Panc1 (cell line): ENCODE results near the gene NDUFAF5. TPM values are rescaled to one million over a fixed set of nuclear protein-coding genes. Genes with fewer than 3 reads are reported as not detected.

Experiments used
- ATAC-seq: fragments of 200-7000 bp; cut with Tn5 transposase; 2 replicates; pipeline ENCODE4 v1.9.1; 2020; ENCODE audit warnings: mild to moderate bottlenecking, moderate library complexity
- BruUV-seq: library from RNA; stranded (reverse); fragments of 400-500 nt; replicated peaks from 2 replicates; lab custom pipeline; 2021; lab: Mats Ljungman, UMichigan
- CTCF ChIA-PET: fragments of 300-600 bp; sonication (Branson Sonifier 250); formaldehyde crosslinking; loops from one replicate; lab custom pipeline; 2022; ENCODE audit warnings: antibody characterized with exemption; lab: Charles Lee
- POLR2A ChIA-PET: fragments of 300-600 bp; sonication (Branson Sonifier 250); formaldehyde crosslinking; loops from one replicate; lab custom pipeline; 2022; ENCODE audit warnings: antibody characterized with exemption; lab: Charles Lee
- DNase-seq: peaks from one replicate; pipeline ENCODE4 v3.0.0-alpha.2; 2010; ENCODE audit warnings: low read depth, low spot score
- H3K27ac ChIP-seq: 2 replicates; pipeline ENCODE4 v1.5.1; 2011; ENCODE audit warnings: mild to moderate bottlenecking, low read length, inconsistent platforms
- H3K27me3 ChIP-seq: fragments of 200-500 bp; sonication (Bioruptor generic); 2 replicates; pipeline ENCODE4 v1.6.0; 2014; ENCODE audit warnings: low read length, inconsistent platforms; ENCODE audit not compliant: control insufficient read depth, insufficient read depth
- H3K36me3 ChIP-seq: fragments of 200-500 bp; sonication (Bioruptor generic); 2 replicates; pipeline ENCODE4 v1.5.1; 2014; ENCODE audit warnings: inconsistent platforms, mild to moderate bottlenecking, low read length, moderate library complexity; ENCODE audit not compliant: control insufficient read depth, insufficient read depth
- H3K4me1 ChIP-seq: 2 replicates; pipeline ENCODE4 v1.5.1; 2011; ENCODE audit warnings: inconsistent platforms, mild to moderate bottlenecking, low read length, moderate library complexity; ENCODE audit not compliant: control insufficient read depth, insufficient read depth
- H3K4me3 ChIP-seq, 2 experiments: 2 replicates each; pipeline ENCODE4 v1.5.1; 2011 to 2012; ENCODE audit warnings: low read depth in 2 of 2, low read length in 2 of 2, mild to moderate bottlenecking in 2 of 2, inconsistent platforms in 1 of 2, moderate library complexity in 1 of 2
- H3K9me3 ChIP-seq: fragments of 200-500 bp; sonication (Bioruptor generic); 2 replicates; pipeline ENCODE4 v1.5.1; 2014; ENCODE audit warnings: low read depth, mild to moderate bottlenecking, inconsistent platforms, low read length, moderate library complexity; ENCODE audit not compliant: control insufficient read depth, insufficient read depth
- CTCF ChIP-seq: fragments of 450-650 bp; IDR thresholded peaks from 2 replicates; pipeline ENCODE4 v1.5.1; 2017; ENCODE audit warnings: mild to moderate bottlenecking
- POLR2AphosphoS5 ChIP-seq: IDR thresholded peaks from 2 replicates; pipeline ENCODE4 v1.6.1; 2012; ENCODE audit warnings: mild to moderate bottlenecking, low read depth, low read length, moderate library complexity
- SIN3A ChIP-seq: IDR thresholded peaks from 2 replicates; pipeline ENCODE4 v1.6.1; 2012; ENCODE audit warnings: low read depth, mild to moderate bottlenecking, low read length, moderate library complexity, borderline replicate concordance; ENCODE audit not compliant: insufficient read depth
- TCF7L2 ChIP-seq: IDR thresholded peaks from 2 replicates; pipeline ENCODE4 v1.6.1; 2011; ENCODE audit warnings: mild to moderate bottlenecking, low read depth, low read length, inconsistent platforms
- in situ Hi-C: cut with HindIII; loops from 2 replicates; pipeline ENCODE4 v1.10.0; 2016; ENCODE audit warnings: low sequenced_read_pairs, low pct_unique_long_range_greater_than_20kb
- intact Hi-C: fragments of 100-400 bp; cut with micrococcal nuclease; formaldehyde crosslinking; loops from one replicate; pipeline ENCODE4 v1.10.0; 2022; ENCODE audit not compliant: unreplicated experiment
- total RNA-seq: library from RNA; stranded (reverse); gene quantifications from one replicate; pipeline ENCODE4 v1.2.1, GENCODE V29; 2021; ENCODE audit not compliant: unreplicated experiment
- TF ChIP-seq, protein P1 (sequence below), 2 experiments: IDR thresholded peaks; 2 replicates each; pipeline ENCODE4 v1.6.1; 2011 to 2012; ENCODE audit warnings: low read depth in 2 of 2, control low read depth in 1 of 2, low read length in 1 of 2, mild to moderate bottlenecking in 1 of 2, moderate library complexity in 1 of 2; ENCODE audit not compliant: insufficient read depth in 1 of 2

The NDUFAF5 gene
- total RNA-seq, 1 experiment from 2014 or later, result 23.0 TPM

DNA sequence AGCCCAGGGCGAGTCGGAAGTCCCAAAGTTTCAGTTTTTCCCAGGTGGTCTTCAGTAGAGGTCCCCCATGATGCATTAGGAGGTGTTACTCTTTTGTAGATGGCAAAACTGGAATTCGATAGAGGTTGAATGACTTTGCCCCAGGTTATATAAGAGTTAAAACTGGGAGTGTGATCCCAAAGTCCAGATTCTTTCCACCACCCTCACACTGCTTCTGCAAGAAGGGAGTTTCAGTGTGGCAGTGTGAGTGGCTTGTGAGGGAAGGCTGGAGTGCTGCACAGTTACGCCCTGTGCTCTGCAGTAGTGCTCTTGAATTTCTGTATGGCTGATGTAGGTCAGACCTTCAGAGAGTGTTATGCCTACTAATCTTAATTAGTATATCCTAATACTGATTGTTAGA lies 29.8 kb downstream of the NDUFAF5 start:
- ATAC-seq, result no peak
- no peaks in the 10 kb centered on the region for H3K9me3 ChIP-seq
- no peaks in the 10 kb centered on the region for H3K27me3 ChIP-seq
- H3K4me3 ChIP-seq, result no peak overlapping the region
- no peak for DNase-seq
- H3K4me1 ChIP-seq, result no peaks in the 10 kb centered on the region
- intact Hi-C loops (no loop called here), in situ Hi-C loops (no loop called here)
- TF ChIP-seq POLR2AphosphoS5, result no peak
- no peak for TF ChIP-seq TCF7L2
- no peak for TF ChIP-seq SIN3A
- no peak for TF ChIP-seq CTCF
- TF ChIP-seq, protein P1, sequence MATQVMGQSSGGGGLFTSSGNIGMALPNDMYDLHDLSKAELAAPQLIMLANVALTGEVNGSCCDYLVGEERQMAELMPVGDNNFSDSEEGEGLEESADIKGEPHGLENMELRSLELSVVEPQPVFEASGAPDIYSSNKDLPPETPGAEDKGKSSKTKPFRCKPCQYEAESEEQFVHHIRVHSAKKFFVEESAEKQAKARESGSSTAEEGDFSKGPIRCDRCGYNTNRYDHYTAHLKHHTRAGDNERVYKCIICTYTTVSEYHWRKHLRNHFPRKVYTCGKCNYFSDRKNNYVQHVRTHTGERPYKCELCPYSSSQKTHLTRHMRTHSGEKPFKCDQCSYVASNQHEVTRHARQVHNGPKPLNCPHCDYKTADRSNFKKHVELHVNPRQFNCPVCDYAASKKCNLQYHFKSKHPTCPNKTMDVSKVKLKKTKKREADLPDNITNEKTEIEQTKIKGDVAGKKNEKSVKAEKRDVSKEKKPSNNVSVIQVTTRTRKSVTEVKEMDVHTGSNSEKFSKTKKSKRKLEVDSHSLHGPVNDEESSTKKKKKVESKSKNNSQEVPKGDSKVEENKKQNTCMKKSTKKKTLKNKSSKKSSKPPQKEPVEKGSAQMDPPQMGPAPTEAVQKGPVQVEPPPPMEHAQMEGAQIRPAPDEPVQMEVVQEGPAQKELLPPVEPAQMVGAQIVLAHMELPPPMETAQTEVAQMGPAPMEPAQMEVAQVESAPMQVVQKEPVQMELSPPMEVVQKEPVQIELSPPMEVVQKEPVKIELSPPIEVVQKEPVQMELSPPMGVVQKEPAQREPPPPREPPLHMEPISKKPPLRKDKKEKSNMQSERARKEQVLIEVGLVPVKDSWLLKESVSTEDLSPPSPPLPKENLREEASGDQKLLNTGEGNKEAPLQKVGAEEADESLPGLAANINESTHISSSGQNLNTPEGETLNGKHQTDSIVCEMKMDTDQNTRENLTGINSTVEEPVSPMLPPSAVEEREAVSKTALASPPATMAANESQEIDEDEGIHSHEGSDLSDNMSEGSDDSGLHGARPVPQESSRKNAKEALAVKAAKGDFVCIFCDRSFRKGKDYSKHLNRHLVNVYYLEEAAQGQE (IDR thresholded peaks at IDR 0.05; ENCODE audit: insufficient read depth in 1 of 2, low read depth in 2 of 2, low read length in 1 of 2), result no peak
- CTCF ChIA-PET, result no interaction called here
- POLR2A ChIA-PET, result no interaction called here
- peaks cover 34% of the 10 kb centered on the region for H3K36me3 ChIP-seq
- no TSS peak for BruUV-seq
- no peak overlapping the region for H3K27ac ChIP-seq

- in situ Hi-C loops (no loop called here), intact Hi-C loops (no loop called here)
- peaks cover 29% of the 10 kb centered on the region for H3K36me3 ChIP-seq
- TF ChIP-seq CTCF, result no peak
- TF ChIP-seq, protein P1 (IDR thresholded peaks at IDR 0.05; ENCODE audit: insufficient read depth in 1 of 2, low read depth in 2 of 2, low read length in 1 of 2), result no peak
- no TSS peak for BruUV-seq
- H3K9me3 ChIP-seq, result no peaks in the 10 kb centered on the region
- H3K27me3 ChIP-seq, result no peaks in the 10 kb centered on the region
- CTCF ChIA-PET, result no interaction called here
- no peaks in the 10 kb centered on the region for H3K4me1 ChIP-seq
- POLR2A ChIA-PET, result no interaction called here
- no peak for DNase-seq
- no peak overlapping the region for H3K4me3 ChIP-seq
- H3K27ac ChIP-seq, result no peak overlapping the region
- no peak for ATAC-seq
Measured at GRCh38 chr20:13816757-13817156, 31.9 kb downstream of the NDUFAF5 start.
